Neural cell (in vitro differentiated cells): ENCODE measurements around the gene TM2D3. TPM values are rescaled to one million over a fixed set of nuclear protein-coding genes. Genes with fewer than 3 reads are reported as not detected.

Source experiments
- H2AFZ ChIP-seq: fragments of 200-600, 300-800 bp; sonication (generic), shearing (Covaris generic); 2 replicates; pipeline ENCODE4 v1.6.0; 2014; ENCODE audit warnings: low read depth, mild to moderate bottlenecking, antibody characterized with exemption, low read length, moderate library complexity
- H3F3A ChIP-seq: fragments of 200-600 bp; shearing (Covaris generic); 2 replicates; pipeline ENCODE4 v1.6.1; 2016; ENCODE audit warnings: mild to moderate bottlenecking, moderate library complexity, mixed read lengths, antibody characterized with exemption, low read length; ENCODE audit not compliant: insufficient read depth, poor library complexity, severe bottlenecking
- H3K27ac ChIP-seq: fragments of 200-600, 300-800 bp; sonication (generic), shearing (Covaris generic); 2 replicates; pipeline ENCODE4 v1.5.1; 2014; ENCODE audit warnings: mild to moderate bottlenecking, low read length, moderate library complexity
- H3K27me3 ChIP-seq: fragments of 300-800, 200-600 bp; sonication (generic), shearing (Covaris generic); 2 replicates; pipeline ENCODE4 v1.6.0; 2014; ENCODE audit warnings: mild to moderate bottlenecking, low read depth, low read length, moderate library complexity; ENCODE audit not compliant: insufficient read depth
- H3K36me3 ChIP-seq: fragments of 300-800, 200-600 bp; sonication (generic), shearing (Covaris generic); 2 replicates; pipeline ENCODE4 v1.5.1; 2014; ENCODE audit warnings: mild to moderate bottlenecking, antibody characterized with exemption, low read length, moderate library complexity; ENCODE audit not compliant: insufficient read depth
- H3K4me2 ChIP-seq: fragments of 300-800, 200-600 bp; sonication (generic), shearing (Covaris generic); 2 replicates; pipeline ENCODE4 v1.6.0; 2014; ENCODE audit warnings: mild to moderate bottlenecking, low read length
- H3K4me3 ChIP-seq: fragments of 300-800, 200-600 bp; sonication (generic), shearing (Covaris generic); 2 replicates; pipeline ENCODE4 v1.5.1; 2014; ENCODE audit warnings: mild to moderate bottlenecking, low read length, moderate library complexity
- H3K79me2 ChIP-seq: fragments of 200-600 bp; shearing (Covaris generic); replicated peaks from 2 replicates; pipeline ENCODE4 v1.6.0; 2014; ENCODE audit warnings: mild to moderate bottlenecking, low read length, moderate library complexity; ENCODE audit not compliant: insufficient read depth
- H3K9ac ChIP-seq: fragments of 300-800, 200-600 bp; sonication (generic), shearing (Covaris generic); 2 replicates; pipeline ENCODE4 v1.6.1; 2016; ENCODE audit warnings: mild to moderate bottlenecking, low read length, mixed read lengths
- H3K9me2 ChIP-seq: fragments of 200-600 bp; shearing (Covaris generic); 2 replicates; pipeline ENCODE4 v1.6.1; 2016; ENCODE audit warnings: mild to moderate bottlenecking, low read length, mixed read lengths; ENCODE audit not compliant: insufficient read depth
- H3K9me3 ChIP-seq: fragments of 200-600, 300-800 bp; sonication (generic), shearing (Covaris generic); 2 replicates; pipeline ENCODE4 v1.6.1; 2016; ENCODE audit warnings: mild to moderate bottlenecking, mixed run types, low read length, moderate library complexity, mixed read lengths
- H4K20me1 ChIP-seq: fragments of 200-600 bp; shearing (Covaris generic); 2 replicates; pipeline ENCODE4 v1.6.1; 2016; ENCODE audit warnings: mild to moderate bottlenecking, mixed run types; ENCODE audit not compliant: insufficient read depth
- CTCF ChIP-seq: fragments of 450-650 bp; IDR thresholded peaks from 2 replicates; pipeline ENCODE4 v1.5.1; 2014; ENCODE audit warnings: antibody characterized with exemption, mild to moderate bottlenecking, moderate library complexity; ENCODE audit not compliant: poor library complexity, severe bottlenecking
- EP300 ChIP-seq: fragments of 450-650 bp; conservative IDR thresholded peaks from 2 replicates; pipeline ENCODE4 v1.6.1; 2014; ENCODE audit warnings: antibody characterized with exemption, mild to moderate bottlenecking, moderate library complexity; ENCODE audit not compliant: poor library complexity, severe bottlenecking
- EZH2 ChIP-seq: fragments of 200-600, 300-800 bp; shearing (Covaris generic), sonication (generic); IDR thresholded peaks from 2 replicates; pipeline ENCODE4 v1.6.1; 2014; ENCODE audit warnings: antibody characterized with exemption, low read length, borderline replicate concordance, mild to moderate bottlenecking; ENCODE audit not compliant: insufficient read depth, poor library complexity, severe bottlenecking
- MXI1 ChIP-seq: fragments of 450-650 bp; conservative IDR thresholded peaks from 2 replicates; pipeline ENCODE4 v1.6.1; 2014; ENCODE audit warnings: antibody characterized with exemption, mild to moderate bottlenecking; ENCODE audit not compliant: poor library complexity, severe bottlenecking
- POLR2AphosphoS5 ChIP-seq: IDR thresholded peaks from 2 replicates; pipeline ENCODE4 v1.6.1; 2012
- RAD21 ChIP-seq: fragments of 450-650 bp; conservative IDR thresholded peaks from 2 replicates; pipeline ENCODE4 v1.6.1; 2014; ENCODE audit warnings: antibody characterized with exemption, mild to moderate bottlenecking, moderate library complexity
- SMC3 ChIP-seq: fragments of 450-650 bp; conservative IDR thresholded peaks from 2 replicates; pipeline ENCODE4 v1.6.1; 2014; ENCODE audit warnings: antibody characterized with exemption, mild to moderate bottlenecking, moderate library complexity; ENCODE audit not compliant: poor library complexity
- TAF1 ChIP-seq: IDR thresholded peaks from 2 replicates; pipeline ENCODE4 v1.6.1; 2012; ENCODE audit warnings: low read depth
- polyA plus RNA-seq: library from polyadenylated mRNA; depleted of rRNA; stranded (reverse); fragments of >200 nt; gene quantifications from 2 replicates; pipeline ENCODE4 v1.2.3, GENCODE V29; 2014
- TF ChIP-seq, protein P1 (sequence below): IDR thresholded peaks from 2 replicates; pipeline ENCODE4 v1.6.1; 2012; ENCODE audit warnings: borderline replicate concordance

The TM2D3 gene
- polyA plus RNA-seq, 1 donor from 2014 or later = 343 TPM

DNA sequence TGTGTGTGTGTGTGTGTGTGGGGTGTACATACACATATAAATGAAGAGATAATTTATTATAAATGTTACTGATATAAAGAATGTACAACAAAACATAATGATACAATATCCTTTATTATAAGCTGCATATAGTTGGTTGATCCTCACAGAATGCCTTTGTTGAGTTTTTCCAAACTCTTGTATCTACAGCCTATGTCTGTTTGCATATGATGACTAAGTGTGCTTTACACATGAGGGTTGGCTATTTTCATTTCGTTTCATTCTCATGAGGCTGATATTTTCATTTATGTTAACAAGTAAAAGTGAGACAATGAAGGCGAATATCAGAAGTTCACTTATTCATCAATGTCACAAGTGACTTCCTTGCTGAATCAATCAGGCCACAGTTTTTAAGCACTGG lies 45.1 kb downstream of the TM2D3 start:
- no peaks in the 10 kb centered on the region for H3K9me3 ChIP-seq
- no peak for TF ChIP-seq EP300
- no peak for TF ChIP-seq POLR2AphosphoS5
- TF ChIP-seq RAD21 = no peak
- TF ChIP-seq EZH2 = no peak
- TF ChIP-seq MXI1 = no peak
- no peak for TF ChIP-seq SMC3
- no peak for TF ChIP-seq CTCF
- TF ChIP-seq TAF1 = no peak
- TF ChIP-seq, protein P1, sequence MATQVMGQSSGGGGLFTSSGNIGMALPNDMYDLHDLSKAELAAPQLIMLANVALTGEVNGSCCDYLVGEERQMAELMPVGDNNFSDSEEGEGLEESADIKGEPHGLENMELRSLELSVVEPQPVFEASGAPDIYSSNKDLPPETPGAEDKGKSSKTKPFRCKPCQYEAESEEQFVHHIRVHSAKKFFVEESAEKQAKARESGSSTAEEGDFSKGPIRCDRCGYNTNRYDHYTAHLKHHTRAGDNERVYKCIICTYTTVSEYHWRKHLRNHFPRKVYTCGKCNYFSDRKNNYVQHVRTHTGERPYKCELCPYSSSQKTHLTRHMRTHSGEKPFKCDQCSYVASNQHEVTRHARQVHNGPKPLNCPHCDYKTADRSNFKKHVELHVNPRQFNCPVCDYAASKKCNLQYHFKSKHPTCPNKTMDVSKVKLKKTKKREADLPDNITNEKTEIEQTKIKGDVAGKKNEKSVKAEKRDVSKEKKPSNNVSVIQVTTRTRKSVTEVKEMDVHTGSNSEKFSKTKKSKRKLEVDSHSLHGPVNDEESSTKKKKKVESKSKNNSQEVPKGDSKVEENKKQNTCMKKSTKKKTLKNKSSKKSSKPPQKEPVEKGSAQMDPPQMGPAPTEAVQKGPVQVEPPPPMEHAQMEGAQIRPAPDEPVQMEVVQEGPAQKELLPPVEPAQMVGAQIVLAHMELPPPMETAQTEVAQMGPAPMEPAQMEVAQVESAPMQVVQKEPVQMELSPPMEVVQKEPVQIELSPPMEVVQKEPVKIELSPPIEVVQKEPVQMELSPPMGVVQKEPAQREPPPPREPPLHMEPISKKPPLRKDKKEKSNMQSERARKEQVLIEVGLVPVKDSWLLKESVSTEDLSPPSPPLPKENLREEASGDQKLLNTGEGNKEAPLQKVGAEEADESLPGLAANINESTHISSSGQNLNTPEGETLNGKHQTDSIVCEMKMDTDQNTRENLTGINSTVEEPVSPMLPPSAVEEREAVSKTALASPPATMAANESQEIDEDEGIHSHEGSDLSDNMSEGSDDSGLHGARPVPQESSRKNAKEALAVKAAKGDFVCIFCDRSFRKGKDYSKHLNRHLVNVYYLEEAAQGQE = no peak
- H3K9ac ChIP-seq = no peak overlapping the region
- no peak overlapping the region for H3K4me3 ChIP-seq
- H3K9me2 ChIP-seq = no peaks in the 10 kb centered on the region
- no peak overlapping the region for H2AFZ ChIP-seq
- no peaks in the 10 kb centered on the region for H3K79me2 ChIP-seq
- no peaks in the 10 kb centered on the region for H3K27me3 ChIP-seq
- no peak overlapping the region for H3K4me2 ChIP-seq
- no peaks in the 10 kb centered on the region for H4K20me1 ChIP-seq
- H3K27ac ChIP-seq = no peak overlapping the region
- no peaks in the 10 kb centered on the region for H3K36me3 ChIP-seq
- H3F3A ChIP-seq = no peaks in the 10 kb centered on the region

- Histone ChIP-seq H3K9me3 (no peaks in the 10 kb centered on the region), H3F3A (no peaks in the 10 kb centered on the region), H3K9me2 (no peaks in the 10 kb centered on the region), H4K20me1 (no peaks in the 10 kb centered on the region), H2AFZ (no peak overlapping the region), H3K36me3 (no peaks in the 10 kb centered on the region), H3K79me2 (no peaks in the 10 kb centered on the region), H3K27me3 (no peaks in the 10 kb centered on the region), H3K27ac (no peak overlapping the region), H3K9ac (no peak overlapping the region), H3K4me2 (no peak overlapping the region), H3K4me3 (no peak overlapping the region)
- TF ChIP-seq POLR2AphosphoS5 = no peak
- no peak for TF ChIP-seq EP300
- no peak for TF ChIP-seq TAF1
- TF ChIP-seq CTCF = no peak
- TF ChIP-seq, protein P1 = no peak
- no peak for TF ChIP-seq MXI1
- TF ChIP-seq EZH2 = no peak
- no peak for TF ChIP-seq RAD21
- no peak for TF ChIP-seq SMC3
Measured at GRCh38 chr15:101604124-101604874, 47.9 kb downstream of the TM2D3 start.
